DMS153 (cell line): ENCODE data around the gene CD74.
"Not testable (repeated sequence)": the region's sequence is repeated elsewhere in the genome, so short reads cannot be mapped to it uniquely, and the experiment has no call there.

Experiments
- DNase-seq: peaks from one replicate; lab custom pipeline; 2025; lab: John Stamatoyannopoulos, UW

Gene CD74

DNA sequence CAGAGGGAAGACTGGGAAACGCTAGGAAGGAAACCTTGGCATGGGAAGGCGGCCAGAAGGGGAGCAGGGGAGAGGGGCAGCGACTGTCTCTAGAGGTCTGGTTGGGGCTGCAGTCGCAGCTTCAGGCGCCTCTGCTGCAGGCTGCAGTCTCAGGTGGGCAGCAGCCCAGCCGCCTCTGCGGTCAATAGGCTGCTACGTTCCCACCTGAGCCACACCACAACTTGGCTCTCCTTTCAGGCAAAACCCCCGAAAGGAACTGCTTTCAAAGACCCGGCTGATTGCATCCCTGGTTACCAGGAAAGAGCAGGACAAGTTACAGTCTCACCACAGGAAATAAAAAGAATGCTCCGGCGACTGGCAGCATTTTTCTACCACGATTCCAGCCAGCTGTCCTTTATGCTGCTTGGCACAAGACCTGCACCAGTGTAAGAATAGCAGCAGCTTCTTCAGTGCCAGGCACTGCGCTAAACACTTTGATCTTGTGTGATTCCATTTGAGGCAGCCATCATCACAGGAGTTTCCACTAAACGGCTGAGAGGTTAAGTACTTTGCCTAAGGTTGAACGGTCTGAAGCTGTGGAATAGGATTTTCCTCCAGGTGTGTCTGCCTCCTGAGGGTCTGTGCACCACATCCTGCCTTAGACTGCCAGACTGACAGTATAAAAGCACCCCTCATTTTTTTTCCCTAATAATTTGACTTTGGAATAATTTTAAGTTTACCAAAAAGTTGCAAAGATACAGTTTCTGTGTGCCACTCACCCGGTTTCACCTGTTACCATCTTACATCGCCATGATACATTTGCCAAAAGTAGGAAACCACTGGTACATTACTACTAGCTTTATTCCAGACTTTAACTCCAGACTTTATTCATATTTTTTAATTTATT is 29.3 kb upstream of the CD74 start:
- no peak for DNase-seq

DNA sequence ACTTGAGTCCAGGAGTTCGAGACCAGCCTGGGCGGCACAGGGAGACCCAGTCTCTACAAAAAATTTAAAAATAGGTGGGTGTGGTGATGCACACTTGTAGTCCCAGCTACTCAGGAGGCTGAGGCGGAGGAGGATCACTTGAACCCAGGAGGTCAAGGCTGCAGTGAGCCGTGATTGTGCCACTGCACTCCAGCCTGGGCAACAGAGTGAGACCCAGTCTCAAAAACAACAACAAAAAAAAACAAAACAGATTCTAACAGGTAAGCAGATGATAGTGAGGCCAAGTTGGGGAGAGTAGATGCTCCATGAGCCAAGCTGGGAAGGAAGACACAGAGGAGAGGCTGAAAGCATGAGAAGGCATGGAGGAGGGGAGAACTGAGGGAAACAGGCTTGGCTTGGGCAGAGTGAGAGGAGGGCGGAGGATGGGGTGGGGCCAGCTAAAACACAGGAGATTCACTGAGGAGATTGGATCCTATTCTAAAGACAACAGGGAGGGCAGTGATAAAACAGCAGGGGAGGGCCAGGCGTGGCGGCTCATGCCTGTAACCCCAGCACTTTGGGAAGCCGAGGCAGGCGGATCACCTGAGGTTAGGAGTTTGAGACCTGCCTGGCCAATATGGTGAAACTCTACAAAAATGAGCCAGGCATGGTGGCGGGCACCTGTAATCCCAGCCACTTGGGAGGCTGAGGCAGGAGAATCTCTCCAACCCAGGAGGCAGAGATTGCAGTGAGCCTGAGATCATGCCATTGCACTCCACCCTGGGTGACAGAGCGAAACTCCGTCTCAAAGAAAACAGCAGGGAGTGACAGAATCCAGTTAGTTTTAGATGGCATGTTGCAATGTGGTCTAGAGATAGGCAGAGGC is 28.5 kb upstream of the CD74 start:
- DNase-seq: no peak

GRCh38 chr5:150438873-150439546 is 26.3 kb upstream of the CD74 start:
- no peak for DNase-seq

GRCh38 chr5:150436141-150436680 is 23.5 kb upstream of the CD74 start:
- DNase-seq: peak; percentile 23

DNA sequence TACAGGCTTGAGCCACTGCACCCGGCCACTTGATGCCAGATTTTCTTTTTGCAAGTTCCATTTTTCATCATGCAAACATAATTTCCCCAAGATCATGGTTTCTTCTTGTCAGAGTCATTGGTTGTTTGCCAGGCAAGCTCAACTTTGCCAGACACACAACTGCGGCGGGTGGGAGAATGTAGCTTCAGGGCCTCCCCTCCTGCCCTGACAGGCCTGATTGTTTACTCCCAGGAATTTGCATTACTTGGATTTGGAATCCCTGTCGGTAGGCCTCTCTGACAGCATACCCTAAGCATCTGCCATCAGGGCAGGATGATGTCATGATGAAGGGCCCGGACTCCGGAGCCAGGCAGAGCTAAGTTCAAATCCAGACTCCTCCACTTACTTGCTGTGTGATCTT is 21.8 kb upstream of the CD74 start:
- no peak for DNase-seq

DNA sequence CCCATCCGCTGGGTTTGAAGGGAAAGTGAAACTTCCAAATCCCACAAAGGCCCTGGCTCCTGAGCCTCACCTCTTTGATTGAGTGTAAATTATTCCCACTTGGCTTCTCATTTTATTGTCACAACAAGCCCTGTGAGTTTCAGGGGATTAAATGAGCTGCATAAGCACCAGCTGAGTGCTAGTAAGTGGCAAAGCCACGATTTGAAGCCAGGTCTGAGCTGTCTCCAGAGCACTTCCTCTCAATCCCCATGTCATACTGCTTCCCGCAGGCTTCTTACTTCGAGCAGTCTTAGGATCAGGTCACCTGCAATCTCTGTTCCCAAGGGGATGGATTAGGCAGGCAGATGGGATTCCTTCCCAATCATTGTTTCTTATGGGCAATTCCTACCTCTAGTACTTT is 18.9 kb upstream of the CD74 start:
- DNase-seq: no peak

GRCh38 chr5:150431048-150431447 is 18.3 kb upstream of the CD74 start:
- DNase-seq: no peak

GRCh38 chr5:150429410-150429873 is 16.7 kb upstream of the CD74 start:
- DNase-seq: no peak

DNA sequence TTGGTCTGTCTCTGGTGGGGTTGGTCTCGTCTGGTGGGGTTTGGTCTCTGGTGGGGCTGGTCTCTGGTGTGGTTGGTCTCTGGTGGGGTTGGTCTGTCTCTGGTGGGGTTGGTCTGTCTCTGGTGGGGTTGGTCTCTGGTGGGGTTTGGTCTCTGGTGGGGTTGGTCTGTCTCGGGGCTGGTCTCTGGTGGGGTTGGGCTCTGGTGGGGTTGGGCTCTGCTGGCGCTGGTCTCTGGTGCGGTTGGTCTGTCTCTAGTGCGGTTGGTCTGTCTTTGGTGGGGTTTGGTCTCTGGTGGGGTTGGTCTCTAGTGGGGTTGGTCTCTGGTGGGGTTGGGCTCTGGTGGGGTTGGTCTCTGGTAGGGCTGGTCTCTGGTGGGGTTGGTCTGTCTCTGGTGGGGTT is 16.3 kb upstream of the CD74 start:
- no peak for DNase-seq

DNA sequence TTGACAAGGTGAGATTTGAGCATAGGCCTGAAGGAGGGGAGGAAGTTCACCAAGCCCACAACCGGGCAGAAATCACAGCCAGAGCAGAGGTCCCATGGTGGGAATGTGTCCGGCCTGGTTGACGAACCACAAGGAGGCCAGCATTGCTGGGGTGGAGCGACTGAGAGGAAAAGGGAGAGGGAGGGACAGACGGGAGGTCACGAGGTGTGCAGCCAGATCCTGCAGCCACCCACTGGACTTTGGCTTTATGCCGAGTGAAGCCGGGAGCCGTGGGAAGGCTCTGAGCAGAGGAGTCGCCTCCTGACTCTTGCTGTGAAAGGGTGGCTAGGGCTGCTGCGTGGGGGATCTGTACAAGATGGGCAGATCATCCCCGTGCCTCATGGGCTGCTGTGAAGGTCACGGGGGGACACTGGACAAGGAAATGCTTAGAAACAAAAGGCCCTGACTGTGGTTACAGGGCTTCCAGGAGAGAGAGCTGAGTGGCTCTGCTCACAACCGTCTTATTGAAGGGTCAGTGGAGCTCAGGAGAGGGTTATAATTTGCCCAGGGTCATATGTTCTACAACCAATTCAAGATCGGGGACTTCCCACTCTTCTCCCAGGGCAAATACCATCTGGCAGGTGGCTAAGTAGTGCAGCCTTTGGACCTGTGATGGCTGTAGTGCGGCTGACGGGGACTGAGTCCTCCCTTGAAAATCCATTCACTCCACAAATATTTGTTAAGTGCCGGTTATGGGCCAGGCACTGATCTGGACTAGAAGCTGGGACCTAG is 15.6 kb upstream of the CD74 start:
- no peak for DNase-seq

- not testable (repeated sequence) for DNase-seq
Measured at GRCh38 chr5:150426165-150426564, 13.5 kb upstream of the CD74 start.

DNA sequence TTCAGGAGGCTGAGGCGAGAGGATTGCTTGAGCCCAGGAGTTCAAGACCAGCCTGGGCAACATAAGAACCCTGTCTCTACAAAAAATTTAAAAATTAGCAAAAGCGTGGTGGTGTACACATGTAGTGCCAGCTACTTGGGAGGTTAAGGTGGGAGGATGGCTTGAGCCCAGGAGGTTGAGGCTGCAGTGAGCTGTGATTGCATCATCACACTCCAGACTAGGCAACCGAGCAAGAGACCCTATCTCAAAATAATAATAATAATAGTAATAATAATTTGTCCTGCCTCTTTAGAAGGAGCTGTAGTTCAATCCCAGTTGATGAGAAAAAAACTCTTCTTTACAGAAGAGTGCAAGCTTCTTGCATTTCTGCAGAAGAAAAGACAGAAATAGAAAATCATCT is 10.0 kb upstream of the CD74 start:
- no peak for DNase-seq

DNA sequence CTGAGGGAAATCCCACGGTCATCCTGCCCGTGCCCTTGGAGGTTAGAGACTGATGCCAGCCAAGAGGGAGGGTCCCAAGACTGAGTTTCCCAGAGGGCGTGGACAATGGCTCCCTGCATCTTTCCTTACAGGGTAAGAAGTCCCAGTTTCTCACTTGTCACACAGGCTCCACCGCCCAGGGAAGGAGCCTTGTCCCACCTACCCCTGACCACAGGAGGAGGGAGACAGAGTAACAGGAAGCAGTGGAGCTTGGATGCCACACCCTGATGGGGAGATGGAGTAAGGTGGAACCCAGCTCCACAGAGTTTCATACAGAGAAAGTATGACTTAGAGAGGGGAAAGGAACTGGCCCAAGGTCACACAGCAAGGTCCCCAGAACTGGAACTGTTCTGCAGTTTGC is 9.4 kb upstream of the CD74 start:
- no peak for DNase-seq

- no peak for DNase-seq
Measured at GRCh38 chr5:150419630-150420270, 7.0 kb upstream of the CD74 start.

- DNase-seq: not testable (repeated sequence)
Measured at GRCh38 chr5:150413902-150414790, 1.4 kb upstream of the CD74 start.

DNA sequence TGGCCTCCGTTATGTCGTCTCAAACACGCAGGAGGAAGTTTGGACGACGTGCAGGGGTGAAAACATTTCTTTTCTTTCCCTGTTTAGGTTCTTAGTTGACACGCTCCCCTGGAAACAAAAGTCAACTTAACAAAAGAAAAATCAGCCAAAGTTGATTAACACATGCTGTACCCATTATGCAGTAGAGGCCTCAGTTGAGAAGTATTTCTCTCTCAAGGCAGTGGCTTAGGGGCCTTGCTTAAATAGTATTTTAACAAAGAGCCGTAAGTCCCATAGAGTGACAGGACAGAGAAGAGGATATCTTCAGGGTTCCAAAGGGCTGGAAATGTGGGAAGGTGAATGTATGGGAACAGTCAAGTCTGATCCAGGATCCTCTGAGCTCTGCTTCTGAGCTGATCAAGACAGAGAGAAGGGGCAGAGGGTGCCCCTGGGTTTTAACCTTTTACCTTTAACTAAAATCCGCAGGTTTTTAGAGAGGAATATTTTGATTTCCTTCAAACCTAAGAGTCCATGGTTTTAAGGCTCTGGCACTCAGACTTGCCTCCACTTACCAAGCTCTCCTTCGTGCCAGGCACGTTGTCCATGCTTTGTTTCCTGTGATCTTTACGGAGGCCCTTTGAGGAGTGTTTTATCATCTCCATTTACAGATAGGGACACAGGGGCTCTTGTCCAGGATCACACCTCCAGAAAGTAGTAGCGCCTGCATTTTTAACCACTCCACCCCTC is 629 bp upstream of the CD74 start:
- DNase-seq: no peak

DNA sequence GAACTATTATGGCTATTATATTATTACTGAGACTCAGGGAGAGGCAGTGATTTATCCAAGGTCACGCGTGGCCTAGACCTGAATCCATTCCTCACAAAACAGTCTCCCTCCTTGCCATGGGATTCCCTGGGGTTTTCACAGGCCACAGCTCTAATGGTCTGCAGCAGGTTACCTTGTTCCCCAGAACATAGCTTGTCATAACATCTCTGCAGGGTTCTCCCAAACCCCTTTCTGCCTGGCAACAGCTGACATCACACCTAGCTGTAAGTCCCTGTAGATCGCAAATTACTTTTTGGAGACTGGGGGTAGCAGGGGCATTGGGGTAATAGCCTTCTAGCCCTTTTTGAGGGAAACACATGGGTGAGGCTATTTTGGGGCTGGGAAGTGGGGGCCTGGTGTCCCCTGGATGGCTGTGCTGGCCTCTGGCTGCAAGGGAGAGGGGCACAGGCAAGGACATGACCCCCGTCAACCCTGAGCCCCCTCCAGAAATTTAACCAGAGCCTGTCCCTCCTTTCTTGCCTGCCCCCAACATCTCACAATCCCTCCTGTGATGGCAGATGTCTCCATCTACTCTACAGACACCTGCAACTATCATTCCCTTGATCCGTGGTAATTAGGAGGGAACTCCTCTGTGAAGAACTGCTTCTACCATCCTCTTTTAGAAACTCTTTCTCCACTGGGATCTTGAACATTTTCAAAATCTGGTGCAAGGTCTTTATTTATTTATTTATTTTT is 1.3 kb downstream of the CD74 start:
- DNase-seq: no peak

- peak; percentile 77 for DNase-seq
Measured at GRCh38 chr5:150410524-150411244, 2.0 kb downstream of the CD74 start.
